NCI-H2227 (cell line): ENCODE measurements around the gene BCAS4.

Source experiments
- DNase-seq: peaks from one replicate; lab custom pipeline; 2025; ENCODE audit not compliant: unreplicated experiment; lab: John Stamatoyannopoulos, UW

Gene BCAS4

DNA sequence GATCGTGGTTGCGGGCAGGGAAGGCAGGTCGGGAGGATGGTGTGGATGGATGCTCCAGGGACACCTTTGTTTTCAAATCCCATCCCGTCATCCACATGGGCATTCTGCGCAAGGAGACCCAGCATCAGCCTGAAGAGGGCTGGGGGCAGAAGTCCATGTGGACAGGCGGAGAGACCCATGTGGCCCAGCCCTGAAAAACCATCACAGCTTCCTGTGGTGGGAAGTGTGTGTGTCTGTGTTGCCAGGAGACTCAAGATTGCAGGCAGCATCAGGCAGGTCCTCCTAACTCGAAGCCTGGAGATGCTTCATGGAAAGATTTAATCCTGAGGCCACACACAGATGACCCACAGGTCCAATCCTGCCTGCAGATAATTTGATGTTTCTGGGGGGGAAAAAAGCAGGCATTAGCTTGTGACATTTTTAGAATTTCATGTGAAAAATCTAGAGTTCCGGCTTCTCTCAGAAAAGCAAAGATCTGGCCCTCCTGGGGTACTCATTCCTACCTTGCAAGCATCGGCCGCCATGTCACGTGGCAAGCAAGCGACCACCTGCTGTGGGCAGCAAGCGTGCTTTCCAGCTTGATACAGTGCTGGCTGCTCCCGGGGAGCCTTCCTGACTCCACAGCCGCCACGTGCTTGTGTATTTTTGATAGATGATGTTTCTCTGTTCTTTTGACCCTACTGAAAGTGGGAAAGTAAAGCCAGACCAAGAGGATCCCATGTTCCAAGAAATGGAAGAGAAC lies 25.8 kb downstream of the BCAS4 start:
- DNase-seq, result peak; percentile 11

DNA sequence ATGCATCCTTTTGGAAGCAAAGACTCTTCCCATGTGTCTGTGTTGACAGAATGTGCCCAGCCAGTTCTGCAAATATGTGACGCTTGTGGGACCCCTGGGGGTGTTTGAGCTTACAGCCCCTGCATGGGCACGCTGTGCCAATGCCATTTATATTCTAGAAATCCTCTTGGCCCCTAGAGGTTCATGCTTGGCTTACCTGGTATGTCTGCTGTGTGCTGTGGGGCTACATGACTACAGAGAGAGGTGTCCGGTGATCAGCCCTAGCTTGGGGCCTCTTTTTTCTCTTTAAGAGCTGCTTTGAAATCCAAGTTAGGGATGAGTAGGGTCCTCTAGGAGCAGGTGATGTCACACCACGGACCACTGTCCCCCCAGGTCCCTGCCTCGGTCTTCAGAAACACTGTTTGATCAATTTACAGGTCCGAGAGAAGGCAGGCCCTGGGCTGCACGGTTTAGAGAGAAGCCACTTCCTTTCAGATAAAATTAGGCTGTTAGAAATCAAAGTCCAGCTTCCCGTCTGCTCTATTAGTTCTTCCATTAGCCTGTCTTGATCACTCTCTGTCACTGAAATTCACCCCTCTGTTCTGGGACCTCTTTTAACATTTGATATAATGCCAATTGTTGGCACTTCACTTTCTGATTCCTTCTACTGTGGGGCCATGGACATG lies 26.5 kb downstream of the BCAS4 start:
- no peak for DNase-seq

DNA sequence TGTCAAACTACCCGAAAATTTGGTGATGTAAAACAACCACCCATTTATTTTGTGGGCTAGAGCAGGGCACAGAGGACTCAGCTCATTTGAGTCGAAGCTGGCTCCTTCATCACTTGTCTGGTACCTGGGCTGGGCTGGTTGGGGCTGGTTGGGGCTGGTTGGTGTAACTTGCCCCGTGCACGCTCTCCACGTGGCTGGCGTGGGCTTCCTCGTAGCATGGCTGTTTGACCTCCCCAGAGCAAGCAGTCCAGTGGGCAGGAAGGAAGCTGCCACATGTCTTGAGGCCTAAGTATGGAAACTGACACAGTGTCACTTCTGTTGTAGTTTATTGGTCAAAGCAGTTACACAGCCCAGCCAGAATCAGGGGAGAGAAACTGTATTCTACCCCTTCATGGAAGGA lies 27.1 kb downstream of the BCAS4 start:
- DNase-seq, result no peak

DNA sequence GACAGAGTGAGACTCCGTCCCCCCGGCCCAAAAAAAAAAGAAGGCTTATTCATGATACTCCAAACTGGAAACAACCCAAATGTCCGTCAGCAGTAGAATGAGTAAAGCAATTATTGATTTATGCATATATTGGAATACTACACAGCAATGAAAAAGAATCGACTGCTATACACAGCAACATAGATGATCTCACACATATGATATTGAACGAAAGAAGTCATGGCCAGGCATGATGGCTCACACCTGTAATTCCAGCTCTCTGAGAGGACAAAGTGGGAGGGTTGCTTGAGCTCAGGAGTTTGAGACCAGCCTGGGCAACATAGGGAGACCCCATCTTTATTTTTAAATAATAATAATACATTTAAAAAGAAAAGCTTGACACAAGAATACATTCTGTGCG lies 28.5 kb downstream of the BCAS4 start:
- no peak for DNase-seq

DNA sequence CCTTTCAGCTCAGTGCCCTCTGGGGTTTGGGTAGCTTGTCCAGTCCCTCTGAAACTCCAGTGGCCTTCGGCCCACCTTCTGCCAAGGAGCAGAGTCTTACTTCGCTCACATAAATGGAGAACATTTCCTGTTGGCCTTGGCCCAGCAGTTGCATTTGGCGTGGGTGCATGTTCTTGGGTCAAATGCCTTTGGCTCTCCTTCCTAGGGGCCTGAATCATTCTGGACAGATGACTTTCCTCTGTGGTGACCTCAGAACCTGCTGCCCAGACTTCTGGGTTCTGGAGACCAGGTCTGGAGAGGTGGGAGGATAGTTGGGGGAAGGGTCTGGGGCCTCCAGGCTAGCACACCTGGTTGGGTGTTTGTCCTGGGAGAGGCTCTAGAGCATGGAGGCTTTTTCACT lies 29.3 kb downstream of the BCAS4 start:
- no peak for DNase-seq

DNA sequence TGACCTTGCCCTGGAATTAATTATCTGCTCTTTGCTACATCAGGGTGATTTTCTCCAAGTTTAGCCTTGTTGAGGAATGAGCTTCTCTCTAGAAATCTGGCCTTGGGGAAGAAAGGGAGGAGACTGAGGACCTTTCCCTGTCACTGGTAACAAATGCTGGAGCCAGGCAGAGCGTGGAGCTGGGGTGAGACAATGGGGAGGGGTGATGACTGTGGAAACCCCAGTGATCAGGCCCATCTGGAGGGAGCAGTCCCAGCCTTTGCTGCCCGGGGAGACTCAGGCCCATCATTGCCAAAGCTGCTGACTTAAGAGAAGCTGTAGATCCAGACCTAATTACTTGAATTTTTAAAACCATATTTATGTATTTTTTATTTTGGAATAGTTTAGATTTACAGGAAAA lies 31.3 kb downstream of the BCAS4 start:
- no peak for DNase-seq

DNA sequence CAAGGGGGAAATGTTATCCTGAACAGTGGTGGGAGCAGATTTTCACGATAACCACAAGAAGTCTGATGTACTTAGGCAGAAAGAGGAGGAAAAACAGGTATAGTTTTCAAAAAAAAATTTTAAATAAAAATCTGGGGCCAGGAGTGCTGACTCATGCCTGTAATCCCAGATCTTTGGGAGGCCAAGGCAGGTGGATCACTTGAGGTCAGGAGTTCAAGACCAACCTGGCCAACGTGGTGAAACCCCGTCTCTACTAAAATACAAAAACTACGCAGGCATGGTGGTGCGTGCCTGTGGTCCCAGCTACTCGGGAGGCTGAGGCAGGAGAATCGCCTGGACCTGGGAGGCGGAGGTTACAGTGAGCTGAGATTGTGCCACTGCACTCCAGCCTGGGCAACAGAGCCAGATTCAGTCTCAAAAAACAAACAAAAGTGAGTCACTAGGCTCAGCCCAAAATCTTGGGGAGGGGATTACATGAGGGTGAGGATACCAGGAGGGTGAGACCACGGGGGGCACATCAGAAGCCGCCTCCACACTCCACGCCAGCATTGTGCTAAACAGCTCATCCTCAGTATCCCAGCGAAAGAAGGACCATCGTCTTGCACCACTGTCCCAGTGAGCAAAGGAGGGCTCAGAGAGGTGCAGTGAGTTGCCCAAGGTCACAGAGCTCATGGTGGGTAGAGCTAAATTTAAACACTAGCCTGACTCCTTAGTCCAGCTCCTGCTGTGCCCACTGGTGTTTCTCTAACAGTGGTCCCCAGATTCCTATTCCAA lies 33.7 kb downstream of the BCAS4 start:
- no peak for DNase-seq

DNA sequence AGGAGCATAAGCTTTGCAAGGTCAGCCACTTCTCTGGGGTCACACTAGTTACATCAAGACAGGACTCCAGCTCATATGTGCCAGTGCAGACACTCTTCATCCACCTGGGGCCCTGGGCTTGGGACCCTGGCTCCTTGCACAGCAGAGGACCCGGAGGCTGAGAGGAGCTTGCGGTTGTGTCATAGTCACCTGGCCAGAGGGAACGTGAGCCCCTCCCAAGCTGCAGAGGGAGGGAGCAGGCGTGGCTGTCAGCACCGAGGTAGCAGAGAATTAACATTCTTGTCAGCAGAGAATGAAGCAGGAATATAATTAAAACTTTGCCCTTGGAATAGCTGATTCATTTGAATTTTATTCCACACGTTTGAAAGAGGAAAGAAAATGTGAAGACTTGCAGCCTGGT lies 36.8 kb downstream of the BCAS4 start:
- DNase-seq, result no peak

DNA sequence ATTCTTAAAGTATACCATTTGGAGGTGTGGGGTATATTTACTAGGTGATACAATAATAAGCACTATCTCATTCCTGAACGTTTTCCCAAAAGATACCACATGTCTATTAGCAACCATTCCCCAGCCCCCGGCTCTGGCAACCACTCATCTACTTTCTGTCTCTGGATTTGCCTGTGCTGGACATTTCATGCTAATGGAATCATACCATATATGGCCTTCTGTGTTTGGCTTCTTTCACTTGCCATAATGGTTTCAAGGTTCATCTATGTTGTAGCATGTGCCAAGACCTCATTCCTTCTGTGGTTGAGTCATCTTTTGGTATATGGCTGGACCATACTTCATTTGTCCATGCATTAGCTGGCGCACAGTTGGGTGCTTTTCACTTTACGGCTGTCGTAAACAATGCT lies 39.7 kb downstream of the BCAS4 start:
- DNase-seq, result no peak

DNA sequence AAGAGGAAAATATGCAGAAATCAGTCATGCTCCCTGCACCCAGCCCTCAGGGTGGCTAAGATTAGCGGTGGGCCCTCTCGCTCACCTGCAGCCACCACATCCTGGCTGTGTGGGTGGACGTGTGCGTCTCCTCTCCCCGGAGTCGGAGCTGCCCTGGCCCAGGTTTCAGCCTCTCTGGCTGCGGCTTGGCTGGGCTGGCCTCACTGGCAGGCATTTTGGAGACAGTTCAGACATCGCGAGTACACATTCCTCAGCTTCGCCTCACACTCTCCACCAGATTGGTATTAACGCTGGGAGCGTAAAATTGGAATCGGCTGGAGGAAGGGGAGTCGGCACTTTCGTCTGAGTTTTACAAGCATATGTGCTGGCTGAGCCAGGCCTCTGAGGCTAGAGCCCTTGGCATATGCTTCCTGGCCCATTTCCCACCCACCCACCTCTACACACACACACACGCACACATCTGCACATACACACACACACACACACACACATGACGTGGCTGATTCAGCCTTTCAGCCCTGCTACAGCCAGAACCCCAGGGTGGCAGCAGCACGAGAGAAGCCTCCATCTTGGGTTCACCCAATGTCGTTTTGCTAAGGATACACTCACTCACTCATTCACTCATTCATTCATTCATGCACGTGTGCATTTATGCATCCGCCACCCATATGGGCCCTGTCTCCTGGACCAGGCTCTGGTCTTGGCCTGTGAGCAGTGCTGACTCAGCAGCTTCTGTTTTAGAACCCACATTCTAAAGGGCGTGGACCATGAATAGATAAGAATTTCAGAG lies 42.9 kb downstream of the BCAS4 start:
- no peak for DNase-seq

DNA sequence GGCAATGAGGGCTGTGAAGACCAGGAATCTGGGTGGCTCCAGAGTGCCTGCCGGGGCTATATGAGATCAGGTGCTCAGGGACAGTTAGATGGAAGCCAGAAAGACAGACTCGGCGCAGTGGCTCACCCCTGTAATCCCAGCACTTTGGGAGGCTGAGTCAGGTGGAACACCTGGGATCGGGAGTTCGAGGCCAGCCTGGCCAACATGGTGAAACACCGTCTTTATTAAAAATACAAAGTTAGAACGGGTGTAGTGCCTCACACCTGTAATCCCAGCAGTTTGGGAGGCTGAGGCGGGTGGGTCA lies 43.4 kb downstream of the BCAS4 start:
- no peak for DNase-seq

DNA sequence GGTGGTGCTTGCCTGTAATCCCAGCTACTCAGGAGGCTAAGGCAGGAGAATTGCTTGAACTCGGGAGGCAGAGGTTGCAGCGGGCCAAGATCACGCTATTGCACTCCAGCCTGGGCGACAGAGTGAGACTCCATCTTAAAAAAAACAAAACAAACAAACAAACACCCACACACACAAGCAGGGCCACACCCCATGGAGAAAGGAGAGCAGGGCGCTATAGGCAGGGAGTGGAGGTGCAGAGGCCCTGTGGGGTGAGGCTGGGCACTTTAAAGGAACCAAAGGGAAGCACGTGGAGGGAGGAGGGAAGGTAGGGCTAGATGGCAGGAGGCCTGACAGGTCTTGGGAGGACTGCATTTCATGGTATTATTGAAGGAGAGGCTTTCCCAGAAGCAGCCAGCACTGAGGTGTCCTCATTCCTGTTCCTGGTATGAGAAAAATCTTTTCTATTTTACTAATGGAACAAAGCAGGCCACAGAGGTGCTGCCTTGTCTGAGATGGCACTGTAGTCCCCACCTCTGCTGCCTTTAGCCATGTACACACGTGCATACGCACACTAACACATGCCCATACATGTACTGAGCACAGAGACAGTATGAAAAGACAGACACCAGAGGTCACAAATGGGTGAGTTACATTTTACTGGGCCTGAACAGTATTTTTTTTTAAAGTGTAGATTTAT lies 44.0 kb downstream of the BCAS4 start:
- DNase-seq, result no peak

DNA sequence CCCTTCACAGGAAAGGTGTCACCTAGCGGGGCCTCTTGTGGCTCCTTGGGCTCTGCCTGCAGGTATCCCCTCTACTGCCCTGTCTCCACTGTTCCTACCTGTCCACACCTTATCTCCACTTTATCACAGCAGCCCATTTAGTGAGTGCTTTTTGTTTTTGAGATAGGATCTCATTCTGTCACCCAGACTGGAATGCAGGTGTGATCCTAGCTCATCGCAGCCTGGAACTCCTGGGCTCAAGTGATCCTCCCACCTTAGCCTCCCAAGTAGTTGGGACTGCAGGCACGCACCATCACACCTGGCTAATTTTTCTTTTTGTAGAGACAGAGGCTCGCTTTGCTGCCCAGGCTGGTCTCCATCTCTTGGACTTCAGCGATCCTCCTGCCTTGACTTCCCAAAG lies 48.0 kb downstream of the BCAS4 start:
- no peak for DNase-seq

DNA sequence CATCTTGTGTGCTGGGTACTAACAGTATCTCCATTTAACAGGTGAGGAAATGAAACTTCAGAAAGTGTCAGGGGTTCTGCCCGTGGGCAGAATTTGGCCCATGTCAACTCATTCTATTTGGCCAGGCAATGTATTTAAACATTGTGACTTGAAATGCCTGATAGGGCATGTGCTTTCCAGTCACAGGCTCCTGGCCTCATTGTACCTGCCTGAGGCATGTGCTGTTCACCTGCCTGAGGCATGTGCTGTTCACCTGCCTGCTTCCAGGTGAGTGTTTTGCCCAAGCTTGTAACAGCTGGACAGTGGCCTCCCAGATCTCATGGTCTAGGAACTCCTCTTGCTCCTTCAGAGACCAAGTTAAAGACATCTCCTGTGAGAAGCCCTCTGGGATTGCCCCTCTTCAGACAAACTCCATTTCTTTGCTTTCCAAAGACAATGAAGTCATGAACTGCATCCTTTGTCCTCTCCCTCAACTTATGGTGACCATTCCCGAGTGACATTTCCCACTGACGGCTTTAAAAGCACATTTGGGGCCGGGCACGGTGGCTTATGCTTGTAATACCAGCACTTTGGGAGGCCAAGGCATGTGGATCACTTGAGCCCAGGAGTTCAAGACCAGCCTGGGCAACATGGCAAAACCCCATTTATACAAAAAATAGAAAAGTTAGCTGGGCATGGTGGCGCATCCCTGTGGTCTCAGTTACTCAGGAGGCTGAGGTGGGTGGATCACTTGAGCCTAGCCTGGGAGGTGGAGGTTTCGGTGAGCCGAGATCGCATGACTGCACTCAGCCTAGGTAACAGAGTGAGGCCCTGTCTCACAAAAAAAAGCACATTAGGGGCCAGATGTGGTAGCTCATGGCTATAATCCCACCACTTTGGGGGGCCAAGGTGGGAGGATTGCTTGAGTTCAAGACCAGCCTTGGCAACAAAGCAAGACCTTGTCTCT lies 48.7 kb downstream of the BCAS4 start:
- DNase-seq, result no peak

DNA sequence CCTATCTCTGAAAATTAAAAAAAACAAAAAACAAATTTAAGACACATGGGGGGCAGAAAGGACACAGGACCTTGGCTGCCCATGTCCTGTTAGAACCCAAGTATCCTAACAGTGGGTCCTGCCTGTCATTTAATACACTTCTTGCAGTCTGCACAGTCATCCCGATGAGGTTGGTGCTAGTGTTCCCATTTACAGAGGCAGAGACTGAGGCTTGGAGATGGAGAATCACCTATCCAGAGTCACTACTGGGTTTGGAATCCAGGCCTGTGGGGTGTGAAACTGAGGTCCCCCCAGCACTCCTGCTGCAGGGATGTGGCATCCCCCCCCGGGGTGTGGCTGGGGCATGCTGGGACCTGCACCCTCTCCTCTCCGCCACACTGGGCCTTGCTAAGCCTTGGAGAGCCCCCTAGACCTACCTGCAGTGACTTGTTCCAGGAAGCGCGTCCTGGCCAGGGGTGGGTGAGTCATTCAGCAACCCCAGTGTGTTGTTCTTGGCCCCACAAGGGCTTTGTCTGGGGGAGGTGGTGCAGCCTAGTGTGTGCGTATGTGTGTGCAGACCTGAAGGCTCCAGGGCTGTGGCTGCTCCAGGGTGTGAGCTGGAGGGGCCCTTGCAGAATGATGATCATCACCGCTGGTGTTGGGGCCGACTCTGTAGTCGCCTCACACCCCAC lies 49.7 kb downstream of the BCAS4 start:
- no peak for DNase-seq

DNA sequence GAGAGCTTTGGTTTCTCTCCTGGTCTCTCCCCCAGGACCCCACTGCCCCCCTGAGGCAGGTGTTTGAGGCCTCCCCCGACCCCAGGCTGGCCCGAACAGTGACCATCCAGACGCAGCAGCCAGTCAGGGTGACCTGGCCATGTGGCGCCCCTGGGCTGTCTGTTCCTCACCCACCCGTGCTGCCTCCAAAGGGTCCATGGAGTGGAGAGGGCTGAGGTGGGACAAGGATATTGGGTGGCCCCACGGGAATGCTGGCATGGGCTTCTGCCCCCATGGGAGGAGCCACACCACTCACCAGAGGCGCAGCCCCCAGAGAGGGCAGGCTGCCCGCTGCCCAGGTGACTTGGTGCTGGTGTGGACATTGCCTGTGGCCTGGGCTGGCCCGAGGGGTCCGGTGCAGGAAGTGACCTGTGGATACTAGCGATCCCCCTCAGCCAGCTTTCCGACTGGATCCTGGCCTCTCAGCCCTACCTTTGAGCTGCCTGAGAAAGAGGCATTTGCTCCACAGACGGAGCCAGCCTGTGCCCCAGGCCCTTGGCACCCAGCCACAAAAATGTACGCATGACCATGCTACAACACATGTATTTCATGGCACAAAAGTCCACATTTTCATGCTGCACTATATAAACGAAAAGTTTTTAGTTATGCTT lies 50.8 kb downstream of the BCAS4 start:
- DNase-seq, result no peak

DNA sequence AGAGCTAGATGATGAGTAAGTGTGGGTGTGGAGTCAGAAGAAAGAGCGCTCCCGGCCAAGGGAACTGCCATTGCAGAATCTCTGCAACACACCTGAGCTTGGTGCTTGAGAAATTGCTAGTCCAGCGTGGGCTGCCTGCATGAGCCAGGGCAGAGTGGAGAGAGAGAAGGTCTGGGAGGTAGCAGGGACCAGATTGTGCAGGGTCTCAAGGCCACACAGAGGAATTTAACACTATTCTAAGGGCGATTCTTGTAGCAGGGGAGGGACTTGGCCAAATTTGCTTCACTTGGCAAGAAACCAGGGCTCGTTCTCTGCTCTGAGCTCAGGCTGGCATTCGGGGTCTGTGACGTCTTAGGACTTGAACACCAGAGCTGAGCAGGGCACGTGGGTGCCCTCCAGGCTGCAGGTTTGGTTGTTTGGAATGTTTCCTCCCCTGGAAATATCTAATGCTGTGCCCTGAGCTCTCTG lies 53.5 kb downstream of the BCAS4 start:
- no peak for DNase-seq

DNA sequence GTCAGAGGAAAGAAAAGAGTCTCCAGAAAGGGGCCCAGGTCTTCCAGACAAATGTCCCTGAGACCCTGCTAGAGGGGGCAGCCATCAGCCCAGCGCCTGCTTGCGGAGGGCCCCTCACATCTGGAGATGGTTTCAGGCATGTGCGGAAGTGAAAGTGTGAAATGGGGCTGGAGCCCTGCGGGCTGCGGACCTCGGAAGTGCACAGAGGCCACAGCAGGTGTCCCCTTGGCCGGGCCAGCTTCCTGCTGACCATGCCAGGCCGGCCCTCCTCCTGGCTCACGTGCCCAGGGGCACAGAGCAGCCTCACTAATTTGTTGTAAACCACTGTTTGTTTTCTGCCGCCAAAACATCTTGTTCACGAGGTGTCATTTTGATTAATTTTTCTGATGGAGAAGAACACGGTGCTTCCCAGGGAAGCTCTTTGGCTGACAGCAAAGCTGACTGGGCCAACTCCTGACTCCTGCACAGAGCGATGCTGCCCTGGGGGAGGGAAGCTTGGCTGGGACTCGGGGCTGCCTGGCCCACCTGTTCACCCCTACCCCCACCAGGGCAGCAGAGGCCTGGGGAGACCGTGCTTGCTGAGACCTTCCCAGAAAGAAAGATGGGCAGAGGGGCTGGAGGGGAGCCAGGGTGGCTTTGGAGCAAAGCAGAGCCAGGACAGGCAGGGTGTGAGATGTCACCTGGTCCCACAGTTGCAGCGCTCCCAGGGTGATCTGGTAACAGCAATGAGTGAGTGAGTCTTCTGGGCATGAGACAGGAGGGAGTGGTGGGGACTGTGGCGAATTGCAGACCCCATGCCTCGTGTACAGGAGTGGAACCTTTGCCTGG lies 54.2 kb downstream of the BCAS4 start:
- DNase-seq, result no peak
